Activated T-helper 17 cell treated with anti-CD3 and anti-CD28 coated beads, Interleukin-2, amount 50 U/mL, for 72 hours (primary cell): ENCODE data around the gene OTUB2. TPM values are rescaled to one million over a fixed set of nuclear protein-coding genes. Genes with fewer than 3 reads are reported as not detected.

Experiments
- ATAC-seq: fragments of 150-1000 bp; cut with Tn5 transposase; replicated peaks from 2 replicates; pipeline ENCODE4 v1.10.0; 2021; ENCODE audit warnings: mild to moderate bottlenecking, moderate library complexity
- H3K27ac Mint-ChIP-seq: one replicate; pipeline ENCODE4 v1.8.0; 2022; ENCODE audit warnings: mixed read lengths
- H3K27me3 Mint-ChIP-seq: one replicate; pipeline ENCODE4 v1.8.0; 2022; ENCODE audit warnings: mixed read lengths
- H3K36me3 Mint-ChIP-seq: one replicate; pipeline ENCODE4 v1.8.0; 2022; ENCODE audit warnings: low read depth, mild to moderate bottlenecking, mixed read lengths
- H3K4me1 Mint-ChIP-seq: one replicate; pipeline ENCODE4 v1.8.0; 2022; ENCODE audit warnings: mixed read lengths
- H3K4me3 Mint-ChIP-seq: one replicate; pipeline ENCODE4 v1.8.0; 2022; ENCODE audit warnings: mild to moderate bottlenecking, mixed read lengths
- H3K9me3 Mint-ChIP-seq: one replicate; pipeline ENCODE4 v1.8.0; 2022; ENCODE audit warnings: mixed read lengths
- total RNA-seq, 2 donors: library from RNA; stranded (reverse); gene quantifications; one replicate each; pipeline ENCODE4 v1.2.3, GENCODE V29; 2022

OTUB2 gene
- total RNA-seq, 2 donors from 2014 or later: 6.3 to 11.0 TPM

DNA sequence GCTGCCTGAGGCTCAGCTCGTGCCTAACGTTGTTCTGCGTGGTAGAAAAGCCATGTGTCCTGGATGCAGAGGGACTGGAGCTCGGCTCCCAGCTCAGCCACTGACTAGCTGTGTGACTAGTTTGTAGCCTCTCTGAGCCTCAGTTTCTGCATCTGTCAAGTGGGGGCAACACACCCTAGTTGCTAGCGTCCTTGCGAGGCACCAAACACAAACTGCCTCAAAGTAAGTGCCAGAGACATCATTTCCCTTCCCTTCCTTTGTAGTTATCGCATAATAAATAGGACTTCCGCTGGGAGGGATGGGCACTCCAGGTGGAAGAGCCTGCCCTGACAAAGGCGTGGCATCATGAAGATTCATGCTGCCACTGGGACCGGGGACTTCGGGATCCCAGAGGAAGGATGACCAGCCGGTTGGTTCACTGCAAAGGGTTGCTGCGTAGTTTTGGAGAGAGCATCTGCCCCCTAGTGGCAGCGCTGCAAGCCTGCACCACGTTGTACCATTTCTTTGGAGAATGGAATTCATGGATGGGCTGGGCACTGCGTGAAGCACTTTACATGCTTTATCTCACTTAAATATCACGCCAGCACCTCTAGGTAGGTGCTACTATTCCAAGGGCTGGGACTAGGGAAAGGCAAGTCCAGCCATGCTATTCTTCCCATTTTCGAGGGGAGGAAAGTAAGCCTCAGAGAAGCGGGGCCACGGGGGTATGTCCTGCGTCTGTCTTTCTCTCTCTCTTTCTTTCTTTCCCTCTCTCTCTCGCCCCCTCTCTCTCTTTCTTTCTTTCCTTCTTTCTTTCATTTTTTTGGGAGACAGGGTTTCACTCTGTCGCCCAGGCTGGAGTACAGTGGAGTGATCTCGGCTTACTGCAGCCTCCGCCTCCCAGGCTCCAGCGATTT, 24.4 kb upstream of the OTUB2 start:
- peak overlapping the region; percentile 28 for H3K27ac Mint-ChIP-seq
- H3K4me3 Mint-ChIP-seq: peak overlapping the region; percentile 52
- H3K27me3 Mint-ChIP-seq: no peaks in the 10 kb centered on the region

DNA sequence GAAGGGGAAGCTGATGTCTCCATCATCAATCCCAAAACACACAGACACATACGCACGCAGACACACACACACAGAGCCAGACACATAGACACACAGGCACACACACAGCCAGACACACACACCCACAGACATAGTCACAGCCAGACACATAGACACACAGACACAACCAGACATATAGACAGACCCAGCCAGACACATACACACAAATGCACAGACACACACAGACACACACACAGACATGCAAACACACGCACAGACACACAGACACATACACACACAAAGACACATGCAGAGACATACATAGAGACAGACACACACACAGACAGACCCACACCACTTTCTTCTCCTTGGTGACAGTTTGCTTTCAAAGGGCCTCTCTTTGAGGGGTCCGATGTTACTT, 22.7 kb upstream of the OTUB2 start:
- H3K36me3 Mint-ChIP-seq: no peaks in the 10 kb centered on the region
- H3K4me3 Mint-ChIP-seq: no peak overlapping the region
- H3K4me1 Mint-ChIP-seq: peaks cover 9% of the 10 kb centered on the region
- ATAC-seq: no peak
- H3K9me3 Mint-ChIP-seq: no peaks in the 10 kb centered on the region
- H3K27me3 Mint-ChIP-seq: no peaks in the 10 kb centered on the region
- no peak overlapping the region for H3K27ac Mint-ChIP-seq

More for the DNA sequence above, 24.4 kb upstream of the OTUB2 start:
- Mint-ChIP-seq H3K36me3 (no peaks in the 10 kb centered on the region), H3K4me1 (no peaks in the 10 kb centered on the region), H3K9me3 (no peaks in the 10 kb centered on the region)
- peak; percentile 81 for ATAC-seq

DNA sequence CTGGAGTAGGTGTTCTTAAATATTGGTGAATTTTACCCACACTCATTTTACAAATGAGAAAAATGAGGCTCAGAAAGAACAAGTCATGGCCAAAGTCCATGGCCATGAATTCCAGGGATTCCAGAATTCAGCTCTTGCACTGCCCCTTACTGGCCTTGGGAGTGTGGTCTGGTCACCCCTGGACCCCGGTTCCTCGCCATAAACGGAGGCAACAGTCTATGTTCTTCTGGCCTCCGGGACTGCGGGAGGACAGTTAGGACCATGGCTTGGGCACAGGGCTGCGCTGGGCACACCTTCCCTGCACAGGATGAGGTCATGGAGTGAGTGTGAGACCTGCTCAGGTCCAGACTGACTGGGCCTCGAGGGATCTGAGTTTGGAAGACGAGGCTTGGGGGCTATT, 22.1 kb upstream of the OTUB2 start:
- H3K27ac Mint-ChIP-seq: no peak overlapping the region
- H3K4me1 Mint-ChIP-seq: peaks cover 13% of the 10 kb centered on the region
- no peaks in the 10 kb centered on the region for H3K27me3 Mint-ChIP-seq
- no peaks in the 10 kb centered on the region for H3K9me3 Mint-ChIP-seq
- H3K4me3 Mint-ChIP-seq: no peak overlapping the region
- ATAC-seq: no peak
- no peaks in the 10 kb centered on the region for H3K36me3 Mint-ChIP-seq

DNA sequence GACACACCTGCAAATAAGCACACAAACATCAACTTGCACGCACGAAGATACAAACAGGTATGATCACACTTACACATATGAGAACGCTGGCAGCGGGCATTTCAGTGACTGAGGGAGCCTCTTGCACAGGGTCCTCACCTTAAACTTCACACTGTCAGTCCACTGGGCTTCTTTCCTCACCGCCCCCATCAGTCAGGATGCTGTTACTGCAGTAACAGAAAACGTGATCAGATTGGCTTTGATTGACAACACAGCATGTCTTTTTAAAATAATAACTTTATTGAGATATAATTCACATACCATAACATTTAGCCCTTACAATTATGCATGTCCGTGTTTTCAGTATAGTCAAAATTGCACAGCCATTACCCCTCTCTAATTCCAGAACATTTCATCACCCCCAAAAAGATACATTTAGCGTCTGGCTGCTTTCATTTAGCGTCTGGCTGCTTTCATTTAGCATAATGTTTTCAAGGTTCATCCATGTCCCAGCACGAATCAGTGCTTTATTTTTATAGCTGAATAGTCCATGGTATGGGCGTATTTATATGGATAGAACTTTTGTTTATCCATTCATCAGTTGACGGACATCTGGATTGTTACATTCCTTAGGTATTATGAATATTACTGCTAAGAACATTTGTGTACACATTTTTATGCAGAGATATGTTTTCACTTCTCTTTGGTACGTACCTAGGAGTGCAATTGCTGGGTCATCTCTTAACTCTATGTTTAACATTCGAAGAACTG, 20.6 kb upstream of the OTUB2 start:
- no peaks in the 10 kb centered on the region for H3K9me3 Mint-ChIP-seq
- no peaks in the 10 kb centered on the region for H3K36me3 Mint-ChIP-seq

DNA sequence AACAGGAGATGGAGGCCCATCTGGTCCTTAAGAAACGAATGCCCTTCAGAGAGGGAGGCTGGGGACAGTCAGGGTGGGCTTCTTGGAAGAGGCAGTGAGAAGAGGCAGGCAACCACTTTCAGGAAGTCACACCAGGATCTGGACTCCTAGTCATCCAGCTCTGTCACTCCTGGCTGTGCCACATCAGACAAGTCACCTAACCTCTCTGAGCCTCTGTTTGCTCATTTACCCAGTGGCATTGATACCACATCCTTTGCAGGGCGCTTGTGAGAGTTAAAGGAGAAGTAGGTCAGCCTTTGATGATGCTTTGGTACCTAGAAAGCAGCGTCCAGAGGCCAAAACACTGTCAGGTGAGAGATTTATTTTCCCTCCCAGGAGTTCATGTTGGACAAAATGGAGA, 17.9 kb upstream of the OTUB2 start:
- Mint-ChIP-seq H3K27me3 (no peaks in the 10 kb centered on the region), H3K27ac (peak overlapping the region; percentile 65), H3K9me3 (no peaks in the 10 kb centered on the region), H3K4me1 (peaks cover 34% of the 10 kb centered on the region), H3K36me3 (no peaks in the 10 kb centered on the region), H3K4me3 (peak overlapping the region; percentile 53)
- peak; percentile 97 for ATAC-seq

More for the DNA sequence above, 20.6 kb upstream of the OTUB2 start:
- no peak for ATAC-seq
- Mint-ChIP-seq H3K4me1 (peaks cover 24% of the 10 kb centered on the region), H3K27me3 (no peaks in the 10 kb centered on the region), H3K27ac (no peak overlapping the region), H3K4me3 (no peak overlapping the region)

DNA sequence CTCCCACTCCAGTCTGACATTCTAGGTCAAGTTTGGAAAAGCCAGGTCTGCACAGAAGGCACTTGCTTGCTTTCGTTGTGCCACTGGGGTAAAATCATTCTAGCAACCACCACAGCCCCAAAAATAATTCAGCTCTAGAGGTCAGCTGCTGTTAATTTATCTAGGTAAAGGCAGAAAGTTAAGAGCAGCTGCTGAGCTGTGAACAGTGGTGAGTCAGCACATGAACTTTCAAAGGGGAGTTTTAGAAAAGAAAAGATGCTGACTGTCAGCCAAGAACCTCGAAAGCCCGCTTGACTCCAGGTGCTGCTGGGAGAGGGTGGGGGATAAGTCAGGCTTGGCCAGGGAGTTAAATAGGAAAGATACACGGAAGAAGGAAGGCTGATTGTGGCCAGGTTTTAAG, 16.4 kb upstream of the OTUB2 start:
- Mint-ChIP-seq H3K4me3 (peak overlapping the region; percentile 53), H3K4me1 (peaks cover 34% of the 10 kb centered on the region), H3K27me3 (no peaks in the 10 kb centered on the region), H3K27ac (peak overlapping the region; percentile 53), H3K9me3 (no peaks in the 10 kb centered on the region), H3K36me3 (no peaks in the 10 kb centered on the region)
- ATAC-seq: peak; percentile 43

DNA sequence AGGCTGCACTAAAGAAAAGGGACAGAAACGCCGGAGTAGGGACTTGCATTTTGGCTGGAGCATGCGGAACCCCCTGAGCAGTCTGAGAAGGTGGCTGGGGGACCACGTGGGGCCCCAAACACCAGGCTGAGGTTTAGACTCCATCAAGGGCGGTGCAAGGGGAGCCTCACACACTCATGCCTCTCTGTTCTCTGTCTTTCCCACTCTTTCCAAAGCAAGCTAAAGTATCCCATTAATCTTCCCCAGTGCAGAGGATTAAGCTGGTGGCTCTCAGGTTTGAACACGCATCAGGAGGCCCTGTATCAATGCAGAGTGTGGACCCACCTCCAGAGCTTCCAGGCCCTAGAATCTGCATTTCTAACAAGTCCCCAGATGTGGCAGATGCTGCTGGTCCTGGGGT, 15.5 kb upstream of the OTUB2 start:
- no peak for ATAC-seq
- no peak overlapping the region for H3K4me3 Mint-ChIP-seq
- H3K4me1 Mint-ChIP-seq: peaks cover 34% of the 10 kb centered on the region
- H3K9me3 Mint-ChIP-seq: no peaks in the 10 kb centered on the region
- no peak overlapping the region for H3K27ac Mint-ChIP-seq
- H3K27me3 Mint-ChIP-seq: no peaks in the 10 kb centered on the region
- H3K36me3 Mint-ChIP-seq: no peaks in the 10 kb centered on the region

DNA sequence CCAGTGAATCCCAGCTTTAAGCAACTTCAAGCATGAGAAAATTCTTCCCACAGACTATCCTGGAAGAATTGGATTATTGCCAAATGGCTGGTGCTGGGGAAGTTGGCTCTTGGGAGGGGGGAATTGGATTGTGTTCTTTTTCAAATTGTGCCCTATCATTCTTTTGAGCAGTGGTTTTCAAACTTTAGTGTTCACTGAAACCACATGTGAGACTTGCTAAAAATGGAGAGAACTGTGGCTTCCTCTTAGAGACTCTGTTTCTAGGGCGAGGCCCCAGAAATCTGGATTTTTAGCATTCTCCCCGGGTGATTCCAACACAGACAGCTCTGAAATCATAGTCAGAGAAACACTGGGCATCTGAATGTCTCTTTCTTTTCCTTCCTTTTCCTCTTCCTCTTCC, 14.3 kb upstream of the OTUB2 start:
- Mint-ChIP-seq H3K4me3 (peak overlapping the region; percentile 60), H3K9me3 (no peaks in the 10 kb centered on the region), H3K27me3 (no peaks in the 10 kb centered on the region), H3K36me3 (no peaks in the 10 kb centered on the region), H3K27ac (peak overlapping the region; percentile 26), H3K4me1 (peaks cover 34% of the 10 kb centered on the region)
- peak; percentile 15 for ATAC-seq

DNA sequence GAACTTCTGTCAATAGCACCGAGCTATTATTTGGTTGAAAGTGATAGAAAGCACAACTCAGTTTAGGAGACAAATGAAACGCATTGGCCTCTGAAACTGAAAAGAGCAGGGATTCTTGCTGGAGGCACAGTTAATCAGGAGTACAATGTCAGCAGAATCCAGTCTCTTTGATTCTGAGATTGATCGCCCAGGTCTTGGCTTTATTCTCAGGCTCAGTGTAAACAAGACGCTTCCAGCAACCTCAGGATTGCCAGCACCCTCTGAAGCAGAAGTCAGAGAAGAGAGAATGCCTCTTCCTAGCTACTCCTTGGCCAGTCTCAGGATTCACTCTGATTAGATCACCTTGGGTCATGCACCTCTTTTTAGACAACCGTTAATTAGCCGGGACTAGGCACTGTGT, 11.8 kb upstream of the OTUB2 start:
- Mint-ChIP-seq H3K27ac (no peak overlapping the region), H3K4me3 (no peak overlapping the region), H3K27me3 (no peaks in the 10 kb centered on the region), H3K9me3 (no peaks in the 10 kb centered on the region), H3K36me3 (no peaks in the 10 kb centered on the region), H3K4me1 (peaks cover 18% of the 10 kb centered on the region)
- no peak for ATAC-seq

DNA sequence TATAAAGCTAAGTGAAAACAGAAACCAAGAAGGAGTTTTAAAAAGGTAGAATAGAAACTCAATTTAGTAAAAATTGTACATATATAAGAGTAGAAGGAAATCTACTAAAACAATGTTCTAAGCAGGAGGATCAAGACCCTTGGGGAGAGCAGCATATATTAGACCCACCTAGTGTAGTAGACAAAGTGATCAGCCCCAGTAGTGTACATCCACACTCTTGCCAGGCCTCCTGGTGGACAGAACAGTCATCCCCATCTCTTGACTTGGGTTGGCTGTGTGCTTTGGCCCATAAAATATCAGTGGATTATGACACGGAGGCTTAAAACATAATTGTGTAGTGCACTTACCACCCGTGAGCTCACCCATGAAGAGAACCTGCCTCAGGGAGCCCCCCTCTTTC, 10.9 kb upstream of the OTUB2 start:
- Mint-ChIP-seq H3K4me1 (peaks cover 10% of the 10 kb centered on the region), H3K27me3 (no peaks in the 10 kb centered on the region), H3K27ac (no peak overlapping the region), H3K9me3 (no peaks in the 10 kb centered on the region), H3K4me3 (no peak overlapping the region), H3K36me3 (no peaks in the 10 kb centered on the region)
- ATAC-seq: no peak

DNA sequence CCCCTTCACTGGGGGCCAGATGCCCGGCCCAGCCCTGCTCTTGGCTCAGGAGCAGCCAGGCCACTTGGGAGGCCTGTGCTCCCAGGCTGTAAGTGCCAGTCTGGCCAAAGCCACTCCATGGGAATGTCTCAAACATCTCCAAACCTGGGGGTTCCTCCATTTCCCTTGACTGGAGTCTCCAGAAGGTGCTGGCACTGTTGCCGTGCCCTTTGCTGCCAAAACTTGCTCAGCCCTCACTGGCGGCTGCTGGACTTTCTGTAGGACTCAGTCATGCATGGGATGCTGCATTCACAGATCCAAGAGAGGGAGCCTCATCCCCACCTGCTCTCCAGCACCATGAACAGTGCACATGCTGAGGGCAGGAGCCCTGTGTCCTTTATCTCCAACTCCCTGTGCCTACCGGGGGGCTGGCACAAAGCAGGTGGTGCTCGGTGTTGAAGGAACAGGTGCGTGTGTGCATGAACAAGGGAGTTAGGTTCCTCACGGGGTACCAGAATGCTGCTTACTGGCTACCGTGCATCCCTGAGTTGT, 9.6 kb upstream of the OTUB2 start:
- H3K27ac Mint-ChIP-seq: no peak overlapping the region
- H3K27me3 Mint-ChIP-seq: no peaks in the 10 kb centered on the region
- H3K9me3 Mint-ChIP-seq: no peaks in the 10 kb centered on the region
- no peak for ATAC-seq
- H3K4me1 Mint-ChIP-seq: peaks cover 13% of the 10 kb centered on the region
- no peaks in the 10 kb centered on the region for H3K36me3 Mint-ChIP-seq
- H3K4me3 Mint-ChIP-seq: no peak overlapping the region

DNA sequence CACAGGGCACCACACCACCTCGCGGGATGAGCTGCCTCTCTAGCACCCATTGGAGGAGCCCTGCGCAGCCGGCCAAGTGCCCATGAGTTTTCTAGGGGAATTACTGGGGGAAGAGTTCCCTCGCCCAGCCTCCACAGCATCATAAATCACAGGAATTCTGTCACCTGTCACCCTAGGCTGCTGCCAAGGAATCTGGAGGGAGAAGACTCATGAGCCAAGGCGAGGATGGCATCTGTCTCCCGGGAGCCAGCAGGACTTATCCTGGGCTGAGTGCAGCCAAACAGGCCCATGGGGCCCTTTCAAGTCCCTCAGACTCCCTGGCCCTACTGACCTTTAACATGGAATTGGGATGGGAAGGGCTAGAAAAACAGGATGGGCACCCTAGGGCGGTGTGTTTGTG, 7.8 kb upstream of the OTUB2 start:
- Mint-ChIP-seq H3K9me3 (no peaks in the 10 kb centered on the region), H3K27me3 (no peaks in the 10 kb centered on the region), H3K36me3 (no peaks in the 10 kb centered on the region), H3K4me3 (no peak overlapping the region), H3K27ac (no peak overlapping the region), H3K4me1 (peaks cover 23% of the 10 kb centered on the region)
- no peak for ATAC-seq

DNA sequence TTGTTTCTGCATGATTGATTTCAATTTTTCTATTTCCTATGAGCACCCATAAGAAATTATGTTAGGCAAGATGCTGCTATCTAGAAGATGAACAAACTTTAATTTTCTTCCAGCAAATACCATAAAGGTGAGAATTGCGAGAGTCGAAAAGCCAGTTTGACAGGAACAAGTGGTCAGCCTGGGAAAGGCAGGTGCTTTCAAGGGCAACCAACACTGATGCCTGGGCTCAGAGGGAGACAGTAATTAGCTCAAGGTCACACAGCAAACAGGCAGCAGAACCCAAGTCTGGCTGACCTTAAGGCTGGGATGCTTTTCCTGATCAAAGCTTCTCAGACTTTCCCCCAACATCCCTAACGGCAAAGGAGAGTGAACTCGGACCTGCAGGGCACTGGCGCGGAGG, 6.8 kb upstream of the OTUB2 start:
- Mint-ChIP-seq H3K27me3 (no peaks in the 10 kb centered on the region), H3K27ac (no peak overlapping the region), H3K4me1 (peaks cover 23% of the 10 kb centered on the region), H3K4me3 (no peak overlapping the region), H3K9me3 (no peaks in the 10 kb centered on the region), H3K36me3 (no peaks in the 10 kb centered on the region)
- ATAC-seq: no peak

DNA sequence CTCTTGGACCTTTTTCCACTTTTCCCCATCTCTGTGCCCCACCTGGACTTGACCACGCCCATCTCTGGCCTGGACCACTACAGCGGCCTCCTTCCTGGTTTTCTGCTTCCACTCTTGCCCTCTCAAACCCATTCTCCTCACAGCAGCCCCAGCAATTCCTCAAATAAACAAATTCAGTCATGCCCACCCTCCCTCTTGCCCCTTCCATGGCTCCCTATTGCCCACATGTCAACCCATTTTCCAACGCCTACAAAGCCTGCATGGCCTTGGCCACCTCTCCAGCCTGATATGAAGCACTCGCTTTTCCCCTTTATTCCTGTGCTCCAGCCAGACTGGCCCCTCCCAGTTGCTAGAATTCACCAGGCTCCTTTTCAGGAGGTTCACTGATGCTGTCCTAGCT, 5.9 kb upstream of the OTUB2 start:
- Mint-ChIP-seq H3K27ac (no peak overlapping the region), H3K27me3 (no peaks in the 10 kb centered on the region), H3K36me3 (no peaks in the 10 kb centered on the region), H3K9me3 (no peaks in the 10 kb centered on the region), H3K4me1 (peaks cover 23% of the 10 kb centered on the region), H3K4me3 (no peak overlapping the region)
- no peak for ATAC-seq

DNA sequence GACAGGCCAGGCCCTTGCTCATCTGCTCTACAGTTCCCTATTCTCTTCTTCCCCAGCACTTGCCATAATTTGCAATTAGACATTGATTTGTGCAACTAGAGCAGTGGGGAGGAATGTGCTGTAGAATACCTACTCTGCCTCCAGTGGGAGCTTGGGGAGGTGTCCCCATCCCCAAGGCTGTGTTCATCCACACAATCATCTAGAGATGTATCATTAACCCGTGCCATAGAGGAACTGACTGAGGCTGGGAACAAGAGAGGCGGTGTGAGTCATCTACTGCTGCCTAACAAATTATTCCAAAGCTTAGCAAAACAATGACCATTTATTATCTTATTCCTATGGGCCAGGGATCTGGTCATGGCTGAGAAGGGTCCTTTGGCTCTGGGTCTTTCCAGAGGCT, 5.1 kb upstream of the OTUB2 start:
- Mint-ChIP-seq H3K4me3 (peak overlapping the region; percentile 66), H3K27ac (peak overlapping the region; percentile 79), H3K4me1 (peaks cover 25% of the 10 kb centered on the region), H3K27me3 (no peaks in the 10 kb centered on the region), H3K36me3 (no peaks in the 10 kb centered on the region), H3K9me3 (no peaks in the 10 kb centered on the region)
- peak; percentile 59 for ATAC-seq
